Hematopoietic multipotent progenitor cell (in vitro differentiated cells): Measurements from ENCODE around the gene ARID5B. TPM values are rescaled to one million over a fixed set of nuclear protein-coding genes. Genes with fewer than 3 reads are reported as not detected.

Experiments used
- DNase-seq, 3 donors: peaks; one replicate each; pipeline ENCODE4 v3.0.0-alpha.2; 2011 to 2015; ENCODE audit warnings: low read depth in 2 of 3, low spot score in 2 of 3
- total RNA-seq: library from RNA; depleted of rRNA; stranded (reverse); fragments of >200 nt; gene quantifications from one replicate; pipeline ENCODE4 v1.2.3, GENCODE V29; 2012

Gene ARID5B
- total RNA-seq, 1 donor, result 11.3 TPM

GRCh38 chr10:61936770-61937169, 35.3 kb downstream of the ARID5B start:
- DNase-seq, result no peak

DNA sequence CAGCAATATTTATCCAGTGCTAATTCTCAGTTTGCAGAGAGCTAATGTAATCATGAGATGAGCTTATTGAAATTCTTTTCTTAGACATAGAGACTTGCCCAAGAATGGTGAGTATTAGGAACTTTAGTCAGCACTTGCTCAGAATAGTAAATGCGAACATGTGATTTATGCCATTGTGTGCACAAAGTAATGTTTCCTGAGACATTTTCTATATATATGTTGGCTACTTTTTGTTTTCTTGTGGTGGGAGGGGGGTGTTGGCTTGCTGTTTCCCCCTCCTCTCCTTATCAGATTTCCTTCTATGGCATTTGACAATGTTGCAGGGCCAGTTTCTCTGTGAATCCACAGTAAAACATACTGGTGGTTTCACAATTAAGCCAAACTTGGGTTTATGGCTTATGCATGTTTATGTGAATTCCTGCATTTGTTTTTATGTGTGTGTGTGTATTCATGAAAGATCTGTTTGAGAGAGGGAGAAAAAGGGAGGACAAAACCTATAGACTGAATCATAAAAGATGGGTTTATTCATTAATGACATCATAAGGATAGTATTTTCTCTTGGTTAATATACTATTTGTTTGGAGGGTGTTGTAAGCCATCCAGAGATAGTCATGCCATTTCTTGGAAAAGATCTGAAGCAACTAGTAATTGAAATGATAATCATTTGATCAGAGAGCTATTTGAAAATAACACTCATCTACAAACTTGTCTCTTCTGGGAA, 36.3 kb downstream of the ARID5B start:
- no peak for DNase-seq

DNA sequence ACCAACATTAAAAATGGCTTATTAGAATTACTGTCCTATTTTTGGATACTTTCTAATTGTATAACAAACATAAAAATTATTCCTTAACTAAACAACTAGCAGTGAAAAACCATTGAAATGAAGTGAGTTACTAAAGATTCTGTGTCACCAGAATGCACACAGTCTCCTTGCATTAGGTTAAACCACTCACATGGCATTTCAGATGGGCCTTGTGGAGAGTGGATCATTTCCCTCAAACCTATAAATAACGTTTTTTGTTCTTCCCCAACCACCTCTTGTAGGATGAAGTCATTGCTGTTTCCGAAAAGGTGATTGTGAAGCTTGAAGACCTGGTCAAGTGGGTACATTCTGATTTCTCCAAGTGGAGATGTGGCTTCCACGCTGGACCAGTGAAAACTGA, 38.4 kb downstream of the ARID5B start:
- DNase-seq, result no peak

DNA sequence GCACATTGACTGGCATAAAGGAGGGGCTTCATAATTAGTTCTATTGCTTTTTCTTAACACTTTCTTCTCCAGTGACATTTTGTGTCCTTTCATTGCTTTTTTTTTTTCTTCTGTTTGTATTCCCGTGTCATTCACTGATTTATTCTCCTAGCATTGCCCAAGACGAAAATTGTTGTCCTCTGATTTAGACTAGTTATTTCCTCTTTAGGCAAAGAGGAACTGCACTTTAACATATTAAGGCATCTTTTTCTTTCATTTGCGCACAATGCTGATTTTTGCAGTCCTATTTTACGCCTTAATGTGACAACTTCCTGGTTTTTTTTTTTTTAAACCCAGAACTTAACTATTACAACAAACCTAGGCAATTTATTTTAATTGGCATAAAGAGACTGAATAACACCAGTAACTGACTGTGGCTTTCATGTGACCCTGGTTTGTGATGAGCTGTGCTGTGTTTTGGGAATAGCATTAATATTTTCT, 39.7 kb downstream of the ARID5B start:
- DNase-seq, result peak in 2 of 3 donors; percentile 52 to 84

DNA sequence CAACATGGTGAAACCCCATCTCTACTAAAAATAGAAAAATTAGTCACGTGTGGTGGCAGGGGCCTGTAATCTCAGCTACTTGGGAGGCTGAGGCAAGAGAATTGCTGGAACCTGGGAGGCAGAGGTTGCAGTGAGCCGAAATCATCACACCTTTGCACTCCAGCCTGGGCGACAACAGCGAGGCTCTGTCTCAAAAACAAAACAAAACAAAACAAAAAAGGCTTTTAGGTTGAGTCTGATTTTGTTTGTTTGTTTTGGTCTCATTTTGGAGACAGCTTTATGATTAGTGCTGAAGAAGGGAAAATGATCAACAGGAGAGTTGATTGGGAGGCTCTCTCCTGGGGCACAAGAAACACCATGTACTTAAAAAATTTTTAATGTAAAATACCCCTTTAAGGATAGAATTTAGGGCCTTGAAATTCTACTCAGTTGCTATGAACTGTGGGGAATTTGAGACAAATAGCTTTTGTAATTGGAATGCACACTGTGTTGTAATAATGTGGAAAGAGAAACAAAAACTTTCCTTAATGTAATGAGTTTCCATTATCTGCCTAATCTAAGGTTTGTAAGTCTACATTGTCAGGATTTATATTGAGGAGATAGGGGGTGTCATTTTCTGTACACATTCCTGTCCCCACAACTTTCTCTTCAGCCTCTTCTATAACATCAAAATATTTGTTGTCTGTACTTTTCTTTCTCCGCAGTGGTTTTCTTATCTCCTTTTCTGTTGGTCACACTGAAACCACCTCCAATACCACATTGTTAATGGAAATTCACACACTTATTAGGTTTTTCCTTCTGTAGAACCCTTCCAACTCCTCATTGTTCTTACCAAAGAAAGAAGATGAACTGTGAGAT, 41.3 kb downstream of the ARID5B start:
- DNase-seq, result no peak

DNA sequence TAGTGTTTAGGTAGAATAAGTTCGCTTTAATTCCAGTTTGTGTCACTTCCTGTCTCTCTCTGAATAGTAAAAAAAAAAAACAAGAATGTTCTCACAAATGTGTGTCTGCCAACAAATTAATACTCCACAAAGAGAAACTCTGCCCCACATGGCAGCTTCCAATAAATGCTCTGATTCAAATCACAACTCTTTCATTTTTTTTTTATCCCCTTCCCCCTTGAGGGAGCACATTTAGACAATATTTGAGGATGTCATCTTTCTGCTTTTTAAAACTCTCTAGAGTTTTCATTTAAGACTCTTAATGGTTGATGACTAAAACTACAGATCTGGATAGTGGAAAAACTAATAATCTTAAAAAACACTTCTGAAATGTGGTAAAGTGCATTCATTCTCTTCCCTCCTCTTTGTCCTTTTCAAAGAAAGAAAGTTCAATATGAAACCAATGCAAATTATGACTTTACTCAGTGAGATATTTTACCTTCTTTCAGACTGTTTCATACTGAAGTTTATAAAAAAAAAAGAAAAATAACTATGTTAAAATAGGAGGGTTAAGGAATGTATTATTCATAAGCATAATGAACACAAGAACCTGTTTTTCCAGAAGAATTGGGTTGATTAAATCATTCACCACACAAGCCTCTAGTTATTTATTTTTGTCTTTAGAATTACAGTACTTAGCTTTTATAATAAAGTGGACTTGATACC, 42.3 kb downstream of the ARID5B start:
- peak in 2 of 3 donors; percentile 9 to 24 for DNase-seq

DNA sequence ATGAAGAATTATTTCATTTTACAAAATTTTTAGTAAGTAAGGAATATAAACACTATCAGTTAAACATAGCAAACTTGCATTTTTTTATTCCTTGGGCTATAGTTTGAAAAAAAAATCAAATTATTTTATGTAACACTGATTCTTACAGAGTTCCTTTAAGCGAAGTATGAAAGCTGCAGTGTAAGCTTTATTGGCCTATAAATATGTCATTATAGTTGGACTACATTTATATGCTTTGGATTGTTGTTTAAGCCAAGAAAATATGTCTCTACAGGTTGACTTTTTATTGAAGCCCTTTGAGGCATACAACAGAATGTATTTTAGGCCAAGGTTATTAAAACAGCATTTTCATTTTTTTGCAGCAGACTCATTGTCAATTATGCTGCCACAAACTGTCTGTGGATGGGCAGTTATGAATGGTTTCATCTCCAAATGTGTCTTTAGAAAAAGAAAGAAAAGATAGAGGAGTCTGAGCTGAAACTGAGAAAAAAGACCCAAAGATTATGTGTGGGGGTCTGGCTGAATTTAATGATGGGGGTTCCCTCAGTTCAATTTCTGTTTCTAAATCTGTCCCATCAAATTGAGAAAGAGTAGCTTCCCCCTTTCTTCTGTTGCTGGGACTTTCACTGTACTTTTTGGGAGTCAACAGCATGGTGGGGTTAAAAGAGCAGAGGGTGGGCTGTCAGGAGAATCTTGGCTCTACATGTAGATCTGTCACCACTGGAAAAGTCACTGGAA, 43.1 kb downstream of the ARID5B start:
- no peak for DNase-seq

DNA sequence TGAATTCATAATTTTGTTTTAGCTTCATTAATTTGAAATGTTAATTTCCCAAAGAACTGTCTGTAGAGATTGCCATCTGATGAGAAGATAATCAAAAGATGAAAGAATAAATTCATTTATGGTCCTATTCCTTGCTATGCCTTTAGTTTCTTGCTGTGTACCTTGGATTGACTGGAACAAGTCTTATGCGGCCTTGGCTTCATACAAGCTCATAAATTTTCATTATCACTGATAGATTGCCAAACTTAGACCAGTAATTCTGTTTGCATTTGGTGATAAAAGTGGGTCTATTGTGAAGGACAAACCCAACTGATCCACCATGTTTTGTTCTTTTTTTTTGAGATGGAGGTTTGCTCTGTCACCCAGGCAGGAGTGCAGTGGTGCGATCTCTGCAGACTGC, 48.2 kb downstream of the ARID5B start:
- no peak for DNase-seq

- no peak for DNase-seq
Observed at GRCh38 chr10:61950449-61951143, 49.1 kb downstream of the ARID5B start.

DNA sequence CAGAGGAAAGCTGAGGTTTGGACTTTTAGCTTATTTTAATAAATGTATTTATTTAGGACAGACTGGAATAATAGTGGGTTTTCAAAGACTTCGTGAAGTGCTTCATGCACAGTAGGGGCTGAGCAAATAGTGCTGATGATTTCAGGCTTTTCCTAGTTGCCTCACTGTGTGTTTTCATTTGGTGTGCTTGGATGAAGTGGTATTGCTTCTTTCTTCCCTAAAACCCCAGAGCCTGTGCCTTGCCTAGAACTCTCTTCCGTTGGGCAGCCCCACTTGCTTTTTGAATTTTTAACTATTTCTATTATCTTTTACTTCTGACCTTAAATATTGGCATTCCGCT, 49.6 kb downstream of the ARID5B start:
- DNase-seq, result no peak

DNA sequence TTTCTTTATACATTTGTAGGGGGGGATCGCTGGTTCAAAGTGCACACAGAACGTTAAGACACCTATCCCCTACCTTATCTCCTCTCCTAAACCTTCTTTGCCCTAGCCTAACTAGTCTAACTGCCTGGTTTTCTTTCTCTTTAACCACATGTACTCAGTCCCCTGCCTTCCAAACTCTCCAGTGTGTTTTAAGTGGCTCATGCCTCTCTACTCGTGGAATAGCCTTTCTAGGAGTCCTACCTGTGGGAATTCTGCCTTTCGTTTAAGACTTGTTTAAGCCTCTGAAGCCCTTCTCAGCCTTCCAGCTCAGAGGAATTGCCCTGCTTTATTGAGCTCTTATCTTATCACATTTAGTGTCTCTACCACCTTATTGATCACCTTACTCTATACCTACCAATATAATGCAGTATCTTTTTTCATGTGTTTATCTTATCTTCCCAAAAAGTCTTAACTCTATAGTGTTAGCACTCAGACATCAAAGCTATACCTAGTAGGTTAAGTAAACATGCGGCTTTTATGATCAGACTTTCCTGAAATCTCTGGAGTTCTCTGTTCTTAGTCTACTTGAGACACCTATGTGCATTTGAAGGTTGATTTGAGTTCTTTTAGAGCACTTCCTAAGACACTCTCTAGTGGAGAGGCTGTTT, 50.7 kb downstream of the ARID5B start:
- no peak for DNase-seq

DNA sequence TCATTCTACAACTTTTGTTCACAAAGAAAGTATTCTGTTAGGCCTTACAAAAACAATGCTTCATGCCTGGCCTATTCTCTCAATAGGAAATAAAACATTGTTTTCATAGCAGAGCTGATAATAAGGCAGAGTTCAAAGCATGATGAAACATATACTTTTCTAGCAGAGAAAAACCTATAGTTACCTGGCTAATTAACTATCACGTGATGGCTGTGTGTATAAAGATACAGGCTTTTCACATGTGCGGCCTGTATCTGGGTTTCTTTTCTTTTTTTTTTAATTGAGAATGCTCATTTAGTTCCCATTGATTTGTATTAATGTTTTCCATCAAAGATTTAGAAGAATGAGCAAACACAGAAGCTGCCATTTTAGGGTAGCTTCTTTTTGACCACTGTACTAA, 51.7 kb downstream of the ARID5B start:
- DNase-seq, result no peak

DNA sequence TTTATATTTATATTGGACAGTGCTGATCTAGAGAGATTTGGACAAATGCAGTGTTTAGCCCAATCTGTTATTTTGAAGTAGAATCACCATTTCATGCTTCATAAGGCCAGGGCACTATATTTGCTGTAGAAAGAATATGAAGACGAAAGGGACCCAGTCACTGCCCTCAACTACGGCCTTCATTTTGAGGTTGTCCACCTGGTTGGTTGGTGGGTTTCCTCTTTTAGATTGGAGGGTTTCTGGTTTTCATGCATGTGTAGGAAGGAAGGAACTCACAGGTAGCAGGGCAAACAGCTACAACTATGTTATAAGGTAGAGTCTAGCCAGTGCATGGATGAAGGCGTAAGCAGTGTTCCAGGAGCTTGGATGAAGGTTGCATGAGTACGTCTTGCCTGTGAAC, 56.3 kb downstream of the ARID5B start:
- DNase-seq, result no peak

- no peak for DNase-seq
Observed at GRCh38 chr10:61958311-61958710, 56.8 kb downstream of the ARID5B start.

DNA sequence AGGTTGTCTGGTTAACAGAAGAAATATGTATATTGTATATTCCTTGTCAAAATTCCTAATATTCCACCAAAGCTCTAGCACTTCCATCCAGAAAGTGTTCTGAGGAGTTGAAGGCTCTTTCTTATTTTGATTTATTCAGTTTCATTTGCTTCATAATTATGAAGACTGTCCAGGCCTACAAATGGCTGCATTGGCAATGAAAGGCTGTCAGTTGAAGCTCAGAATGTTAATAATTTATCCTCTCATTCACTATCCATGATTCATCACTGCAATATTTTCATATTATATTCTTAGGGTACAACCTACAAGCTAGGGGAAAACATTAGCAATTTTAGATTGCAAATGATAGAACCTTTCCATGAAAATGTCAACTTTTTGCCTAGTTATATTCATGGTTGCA, 57.3 kb downstream of the ARID5B start:
- no peak for DNase-seq

GRCh38 chr10:61959814-61960213, 58.3 kb downstream of the ARID5B start:
- DNase-seq, result no peak

GRCh38 chr10:61960396-61961120, 59.1 kb downstream of the ARID5B start:
- no peak for DNase-seq

GRCh38 chr10:61961278-61961677, 59.8 kb downstream of the ARID5B start:
- no peak for DNase-seq

GRCh38 chr10:61962971-61963370, 61.5 kb downstream of the ARID5B start:
- no peak for DNase-seq
